UCSD-AML1 (cell line): ENCODE results near the gene C11orf98.

Source experiments
- DNase-seq: peaks from one replicate; lab custom pipeline; 2025; ENCODE audit not compliant: unreplicated experiment; lab: John Stamatoyannopoulos, UW

C11orf98 gene

GRCh38 chr11:62613291-62613778 lies 51.7 kb downstream of the C11orf98 start:
- DNase-seq, result no peak
